Kidney (tissue), 14 donors: ENCODE measurements around the gene MEGF10. TPM values are rescaled to one million over a fixed set of nuclear protein-coding genes. Genes with fewer than 3 reads are reported as not detected.

Experiments
- DNase-seq, 5 donors: peaks; one replicate each; pipeline ENCODE4 v3.0.0-alpha.2; 2013 to 2020
- FAIRE-seq: peaks from 2 replicates; lab custom pipeline; 2012; peaks lifted over from hg19 to GRCh38; lab: Jason Lieb, UNC
- H3K27ac ChIP-seq, 2 donors: one replicate each; pipeline ENCODE4 v1.7.0; 2013; ENCODE audit warnings: low read depth in 2 of 2, low read length in 2 of 2, inconsistent platforms in 1 of 2
- H3K27me3 ChIP-seq: one replicate; pipeline ENCODE4 v1.7.1; 2013; ENCODE audit warnings: low read length, inconsistent platforms; ENCODE audit not compliant: control insufficient read depth, insufficient read depth
- H3K36me3 ChIP-seq, 3 donors: one replicate each; pipeline versions ENCODE4 v1.7.0 to v1.7.1; 2013; ENCODE audit warnings: low read length in 3 of 3, control low read depth in 1 of 3, inconsistent platforms in 1 of 3; ENCODE audit not compliant: insufficient read depth in 3 of 3, control insufficient read depth in 2 of 3
- H3K4me1 ChIP-seq, 3 donors: one replicate each; pipeline versions ENCODE4 v1.7.0 to v1.7.1; 2013; ENCODE audit warnings: low read length in 3 of 3, inconsistent platforms in 1 of 3, low read depth in 1 of 3; ENCODE audit not compliant: control insufficient read depth in 2 of 3, insufficient read depth in 2 of 3
- H3K4me3 ChIP-seq, 3 donors: one replicate each; pipeline versions ENCODE4 v1.7.0 to v1.8.1; 2013; ENCODE audit warnings: low read length in 3 of 3, control low read depth in 1 of 3, inconsistent platforms in 1 of 3
- H3K9ac ChIP-seq, 3 donors: one replicate each; pipeline versions ENCODE4 v1.7.0 to v1.7.1; 2013; ENCODE audit warnings: low read length in 3 of 3, control low read depth in 1 of 3, inconsistent platforms in 1 of 3
- H3K9me3 ChIP-seq, 3 donors: one replicate each; pipeline versions ENCODE4 v1.7.0 to v1.7.1; 2013; ENCODE audit warnings: low read length in 3 of 3, control low read depth in 1 of 3, inconsistent platforms in 1 of 3; ENCODE audit not compliant: control insufficient read depth in 2 of 3, insufficient read depth in 1 of 3
- intact Hi-C: fragments of 100-400 bp; cut with DNase I; formaldehyde crosslinking; loops from one replicate; pipeline ENCODE4 v1.11.1; 2022
- polyA plus RNA-seq: library from polyadenylated mRNA; stranded (reverse); fragments of 350-450 nt; fragmentation: Illumina TruSeq; extraction: RNeasy Lipid Tissue Mini Kit (QIAGEN cat#74804); gene quantifications from one replicate; pipeline ENCODE4 v1.2.3, GENCODE V29; 2014; ENCODE audit warnings: low read depth, low replicate concordance; ENCODE audit not compliant: insufficient read depth
- total RNA-seq: library from RNA; stranded (reverse); fragmentation: NEBNext Ultra II Directional; extraction: Animal tissue kit (Norgen Biotek cat#: 25700); gene quantifications from one replicate; pipeline ENCODE4 v1.2.1, GENCODE V29; 2021
- TF ChIP-seq, protein P1 (sequence below): IDR thresholded peaks from 3 replicates; pipeline ENCODE4 v1.5.1; 2012; ENCODE audit warnings: mild to moderate bottlenecking, moderate library complexity, borderline replicate concordance; ENCODE audit not compliant: insufficient read depth; ENCODE audit errors: extremely low read depth
- donor health status: control.
- donor health status: control.
- donor health status: control.
- donor health status: control.
- donor health status: control.
- donor health status: DM: yes; HTN: yes; CAD: no.
- donor health status: Normal renal cell carcinoma (clear cell type).

Gene MEGF10
- total and polyA plus RNA-seq, 2 donors from 2014 or later: 0.09 to 0.25 TPM

DNA sequence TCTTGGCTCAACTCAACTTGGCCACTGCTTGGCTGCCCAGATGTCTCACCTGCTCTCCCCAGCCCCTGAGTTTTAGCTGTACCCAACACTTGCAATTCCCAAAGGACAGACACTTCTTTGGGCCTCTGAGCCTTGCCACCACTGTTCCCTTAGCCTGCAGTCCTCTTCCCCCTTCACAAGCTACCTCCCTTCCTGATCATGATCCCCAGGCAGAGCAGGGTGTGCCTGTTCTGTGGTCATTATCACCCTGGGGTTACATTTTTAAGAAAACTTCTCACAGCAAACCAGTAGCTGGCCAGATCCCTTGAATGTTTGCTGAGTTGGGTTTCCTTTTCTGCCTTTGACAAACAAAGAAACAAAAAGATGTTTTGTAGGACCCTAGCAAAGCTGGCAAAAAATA lies 139.3 kb downstream of the MEGF10 start:
- Histone ChIP-seq H3K9me3 (no peaks in the 10 kb centered on the region), H3K4me3 (no peak overlapping the region)
- no peak for FAIRE-seq

DNA sequence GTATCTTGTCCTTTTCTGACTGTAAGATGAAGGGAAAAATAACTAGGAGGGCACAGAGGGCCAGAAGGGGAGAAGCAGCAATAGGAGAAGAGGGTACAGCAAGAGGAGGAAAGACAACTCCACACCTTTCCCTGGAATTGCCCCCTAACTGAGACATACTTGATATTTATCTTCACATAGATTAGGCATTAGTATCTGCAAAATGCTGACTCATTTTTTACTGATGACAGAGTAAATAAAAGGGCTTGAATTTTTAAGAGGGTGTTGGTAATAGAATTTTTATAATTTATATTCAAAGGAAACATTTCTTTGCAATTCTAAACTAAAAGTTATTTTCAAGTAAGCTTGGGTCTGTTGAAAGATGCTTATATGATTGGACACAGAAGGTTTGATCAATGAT lies 140.0 kb downstream of the MEGF10 start:
- Histone ChIP-seq H3K36me3 (no peaks in the 10 kb centered on the region), H3K4me3 (no peak overlapping the region), H3K9me3 (no peaks in the 10 kb centered on the region), H3K27me3 (no peaks in the 10 kb centered on the region), H3K9ac (no peak overlapping the region), H3K4me1 (no peaks in the 10 kb centered on the region), H3K27ac (no peak overlapping the region)
- DNase-seq (no peak), FAIRE-seq (no peak)
- intact Hi-C loops: no loop called here
- TF ChIP-seq, protein P1, sequence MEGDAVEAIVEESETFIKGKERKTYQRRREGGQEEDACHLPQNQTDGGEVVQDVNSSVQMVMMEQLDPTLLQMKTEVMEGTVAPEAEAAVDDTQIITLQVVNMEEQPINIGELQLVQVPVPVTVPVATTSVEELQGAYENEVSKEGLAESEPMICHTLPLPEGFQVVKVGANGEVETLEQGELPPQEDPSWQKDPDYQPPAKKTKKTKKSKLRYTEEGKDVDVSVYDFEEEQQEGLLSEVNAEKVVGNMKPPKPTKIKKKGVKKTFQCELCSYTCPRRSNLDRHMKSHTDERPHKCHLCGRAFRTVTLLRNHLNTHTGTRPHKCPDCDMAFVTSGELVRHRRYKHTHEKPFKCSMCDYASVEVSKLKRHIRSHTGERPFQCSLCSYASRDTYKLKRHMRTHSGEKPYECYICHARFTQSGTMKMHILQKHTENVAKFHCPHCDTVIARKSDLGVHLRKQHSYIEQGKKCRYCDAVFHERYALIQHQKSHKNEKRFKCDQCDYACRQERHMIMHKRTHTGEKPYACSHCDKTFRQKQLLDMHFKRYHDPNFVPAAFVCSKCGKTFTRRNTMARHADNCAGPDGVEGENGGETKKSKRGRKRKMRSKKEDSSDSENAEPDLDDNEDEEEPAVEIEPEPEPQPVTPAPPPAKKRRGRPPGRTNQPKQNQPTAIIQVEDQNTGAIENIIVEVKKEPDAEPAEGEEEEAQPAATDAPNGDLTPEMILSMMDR: no peak

More for the DNA sequence above, 139.3 kb downstream of the MEGF10 start:
- Histone ChIP-seq H3K27ac (no peak overlapping the region), H3K27me3 (no peaks in the 10 kb centered on the region), H3K9ac (no peak overlapping the region), H3K36me3 (no peaks in the 10 kb centered on the region), H3K4me1 (no peaks in the 10 kb centered on the region)
- TF ChIP-seq, protein P1: no peak
- intact Hi-C loops: no loop called here
- DNase-seq: no peak

DNA sequence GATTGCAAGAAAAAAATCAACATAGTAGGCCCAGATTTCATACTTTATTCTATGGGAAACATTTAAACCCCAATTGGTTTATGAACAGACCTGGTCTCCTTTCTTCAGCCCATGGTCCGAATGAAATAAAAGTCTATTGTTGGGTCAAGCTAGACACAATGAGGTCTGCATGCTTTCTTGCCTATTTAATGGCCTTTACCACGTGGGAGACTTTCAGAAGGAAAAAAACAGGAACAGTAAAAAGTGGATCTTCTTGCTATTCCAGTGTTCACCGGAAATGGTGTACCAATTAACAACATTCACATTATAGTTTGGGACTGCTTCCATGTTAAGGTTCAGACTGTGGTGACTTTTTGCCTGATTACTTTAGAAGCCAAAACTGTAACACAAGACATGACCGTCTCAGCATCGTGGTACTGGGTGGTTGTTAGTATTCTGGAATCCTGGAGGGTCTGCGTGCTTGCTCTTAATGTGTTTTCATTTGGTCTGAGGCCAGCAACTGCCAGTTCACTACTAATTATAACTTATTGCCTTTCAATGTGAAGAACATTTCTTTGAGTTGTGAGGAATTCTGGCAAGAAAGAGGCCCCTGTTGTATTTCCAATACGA lies 141.5 kb downstream of the MEGF10 start:
- no peaks in the 10 kb centered on the region for H3K27me3 ChIP-seq
- peak in 2 of 5 donors; percentile 32 to 34 for DNase-seq
- TF ChIP-seq, protein P1: no peak
- intact Hi-C loops: no loop called here
- no peak overlapping the region for H3K9ac ChIP-seq
- H3K27ac ChIP-seq: no peak overlapping the region
- no peaks in the 10 kb centered on the region for H3K9me3 ChIP-seq
- H3K4me1 ChIP-seq: no peaks in the 10 kb centered on the region
- no peaks in the 10 kb centered on the region for H3K36me3 ChIP-seq
- no peak overlapping the region for H3K4me3 ChIP-seq
- no peak for FAIRE-seq

DNA sequence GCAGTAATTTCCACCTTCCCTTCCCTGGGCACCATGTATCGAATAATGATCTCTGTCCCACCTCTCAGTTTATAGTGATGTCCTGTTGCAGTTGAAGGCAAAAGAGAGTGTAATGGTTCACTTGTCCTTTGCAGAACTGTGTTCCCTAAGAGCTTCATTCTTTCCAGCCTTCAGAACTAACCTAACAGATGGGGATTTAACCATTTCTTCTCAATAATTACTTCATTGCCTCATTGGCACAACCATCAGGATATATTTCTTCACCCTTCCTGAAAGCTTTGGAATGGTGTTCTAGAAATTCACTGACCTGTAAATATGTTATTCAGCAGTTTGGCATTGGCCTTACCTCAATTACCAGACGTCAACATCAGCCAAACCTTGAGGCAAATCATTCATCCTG lies 142.9 kb downstream of the MEGF10 start:
- H3K36me3 ChIP-seq: no peaks in the 10 kb centered on the region
- H3K27ac ChIP-seq: no peak overlapping the region
- TF ChIP-seq, protein P1: no peak
- H3K27me3 ChIP-seq: no peaks in the 10 kb centered on the region
- H3K4me1 ChIP-seq: no peaks in the 10 kb centered on the region
- FAIRE-seq (no peak), DNase-seq (no peak)
- no peaks in the 10 kb centered on the region for H3K9me3 ChIP-seq
- no peak overlapping the region for H3K9ac ChIP-seq
- intact Hi-C loops: no loop called here
- H3K4me3 ChIP-seq: no peak overlapping the region
